OCI-LY7 (cell line): ENCODE data around the gene HSPBAP1. TPM values are rescaled to one million over a fixed set of nuclear protein-coding genes. Genes with fewer than 3 reads are reported as not detected.

Source experiments
- BruUV-seq: library from RNA; stranded (reverse); fragments of 400-500 nt; replicated peaks from 2 replicates; lab custom pipeline; 2021; lab: Mats Ljungman, UMichigan
- CTCF ChIA-PET: fragments of 300-600 bp; sonication (Branson Sonifier 250); formaldehyde crosslinking; loops from one replicate; lab custom pipeline; 2022; ENCODE audit warnings: antibody characterized with exemption; ENCODE audit not compliant: unreplicated experiment; lab: Charles Lee
- POLR2A ChIA-PET: fragments of 300-600 bp; sonication (Branson Sonifier 250); formaldehyde crosslinking; loops from one replicate; lab custom pipeline; 2022; ENCODE audit warnings: antibody characterized with exemption; lab: Charles Lee
- DNase-seq: peaks from one replicate; pipeline ENCODE4 v3.0.0-alpha.2; 2015; ENCODE audit warnings: low spot score
- H2AFZ ChIP-seq: fragments of 200-600 bp; sonication (generic), shearing (Covaris generic); 2 replicates; pipeline ENCODE4 v1.6.1; 2014; ENCODE audit warnings: mild to moderate bottlenecking, antibody characterized with exemption, low read length, moderate library complexity
- H3K27ac ChIP-seq: fragments of 200-600 bp; sonication (generic); 2 replicates; pipeline ENCODE4 v1.5.1; 2014; ENCODE audit warnings: mixed run types, low read depth, mild to moderate bottlenecking, moderate library complexity, low read length, inconsistent platforms; ENCODE audit not compliant: poor library complexity, severe bottlenecking
- H3K36me3 ChIP-seq: fragments of 200-600 bp; sonication (generic); 2 replicates; pipeline ENCODE4 v1.6.1; 2014; ENCODE audit warnings: mild to moderate bottlenecking, antibody characterized with exemption, low read length, moderate library complexity, mixed read lengths; ENCODE audit not compliant: insufficient read depth
- H3K4me1 ChIP-seq: fragments of 200-600 bp; sonication (generic); 2 replicates; pipeline ENCODE4 v1.5.1; 2014; ENCODE audit warnings: mild to moderate bottlenecking, low read length; ENCODE audit not compliant: insufficient read depth, poor library complexity, severe bottlenecking
- H3K4me2 ChIP-seq: fragments of 200-600 bp; sonication (generic); 2 replicates; pipeline ENCODE4 v1.6.1; 2014; ENCODE audit warnings: mild to moderate bottlenecking, low read length
- H3K4me3 ChIP-seq: fragments of 200-600 bp; sonication (generic); 2 replicates; pipeline ENCODE4 v1.5.1; 2014; ENCODE audit warnings: mild to moderate bottlenecking, low read depth, low read length; ENCODE audit not compliant: poor library complexity, severe bottlenecking
- H3K79me2 ChIP-seq: fragments of 200-600 bp; sonication (generic); 2 replicates; pipeline ENCODE4 v1.6.1; 2016; ENCODE audit warnings: low read depth, mild to moderate bottlenecking, low read length, moderate library complexity, mixed read lengths; ENCODE audit not compliant: insufficient read depth
- H3K9me2 ChIP-seq: fragments of 200-600 bp; sonication (generic); 2 replicates; pipeline ENCODE4 v1.6.1; 2016; ENCODE audit warnings: mild to moderate bottlenecking, low read length, mixed read lengths; ENCODE audit not compliant: insufficient read depth
- H3K9me3 ChIP-seq: fragments of 200-600 bp; sonication (generic); 2 replicates; pipeline ENCODE4 v1.6.1; 2014; ENCODE audit warnings: mild to moderate bottlenecking, mixed run types, low read length, mixed read lengths
- H4K20me1 ChIP-seq: fragments of 200-600 bp; sonication (generic); 2 replicates; pipeline ENCODE4 v1.6.1; 2014; ENCODE audit warnings: mild to moderate bottlenecking, antibody characterized with exemption, low read length, moderate library complexity, mixed read lengths; ENCODE audit not compliant: insufficient read depth
- CTCF ChIP-seq: fragments of 200-600 bp; sonication (generic); conservative IDR thresholded peaks from 2 replicates; pipeline ENCODE4 v1.5.1; 2014; ENCODE audit warnings: mild to moderate bottlenecking, antibody characterized with exemption, low read length, moderate library complexity, mixed read lengths
- EZH2phosphoT487 ChIP-seq: fragments of 200-600 bp; sonication (generic); IDR thresholded peaks from 2 replicates; pipeline ENCODE4 v1.6.1; 2018; ENCODE audit warnings: low read depth, borderline replicate concordance, mild to moderate bottlenecking, mixed run types, antibody characterized with exemption, low read length, moderate library complexity, mixed read lengths
- intact Hi-C: fragments of 100-400 bp; cut with micrococcal nuclease; formaldehyde crosslinking; loops from one replicate; pipeline ENCODE4 v1.10.0; 2022; ENCODE audit not compliant: unreplicated experiment
- total RNA-seq, 2 experiments: library from RNA; depleted of rRNA in 1 of 2; stranded (reverse); fragments of >200 nt in 1 of 2; shearing (Covaris generic) in 1 of 2; gene quantifications; 2 replicates each; pipeline ENCODE4 v1.2.3, GENCODE V29; 2014 to 2022

Gene HSPBAP1
- total RNA-seq, 2 experiments from 2014 or later: 11.9 to 18.6 TPM

- no peak overlapping the region for H3K4me3 ChIP-seq
- no peaks in the 10 kb centered on the region for H3K9me2 ChIP-seq
- H3K79me2 ChIP-seq: no peaks in the 10 kb centered on the region
- BruUV-seq: no TSS peak
- intact Hi-C loops: no loop called here
- H4K20me1 ChIP-seq: no peaks in the 10 kb centered on the region
- no peaks in the 10 kb centered on the region for H3K9me3 ChIP-seq
- H3K36me3 ChIP-seq: peaks cover 26% of the 10 kb centered on the region; the same call in 1 of the 2 replicates
- H3K4me1 ChIP-seq: no peaks in the 10 kb centered on the region
- TF ChIP-seq EZH2phosphoT487: no peak
- TF ChIP-seq CTCF: no peak
- H3K27ac ChIP-seq: no peak overlapping the region
- POLR2A ChIA-PET: interaction anchor here (2.0 kb wide), 1 partner anchor 10 kb away, joined by 5 read pairs; no protein-coding TSS in a partner anchor
- no peak overlapping the region for H2AFZ ChIP-seq
- CTCF ChIA-PET: interaction anchor here (0.6 kb wide), 1 partner anchor 201 kb away, joined by 3 read pairs; no protein-coding TSS in a partner anchor
- no peak for DNase-seq
- no peak overlapping the region for H3K4me2 ChIP-seq
These were observed 33.0 kb downstream of the HSPBAP1 start for GRCh38 chr3:122760453-122761271.

- Histone ChIP-seq H3K4me3 (no peak overlapping the region), H3K79me2 (no peaks in the 10 kb centered on the region), H3K4me2 (no peak overlapping the region), H3K36me3 (peaks cover 36% of the 10 kb centered on the region), H3K4me1 (no peaks in the 10 kb centered on the region), H3K9me2 (no peaks in the 10 kb centered on the region), H4K20me1 (no peaks in the 10 kb centered on the region), H3K9me3 (no peaks in the 10 kb centered on the region), H3K27ac (no peak overlapping the region), H2AFZ (no peak overlapping the region)
- no peak for DNase-seq
- ChIA-PET POLR2A (interaction anchor here (0.6 to 1.5 kb wide), 5 partner anchors 12 to 303 kb away, joined by 3 to 6 read pairs (median 3); no protein-coding TSS in a partner anchor), CTCF (no interaction called here)
- no TSS peak for BruUV-seq
- TF ChIP-seq EZH2phosphoT487: no peak
- TF ChIP-seq CTCF: no peak
- intact Hi-C loops: no loop called here
These were observed 34.6 kb downstream of the HSPBAP1 start for GRCh38 chr3:122758877-122759560.
